Measurements from ENCODE around the gene TRPC4.
"Not testable (repeated sequence)": the region's sequence is repeated elsewhere in the genome, so short reads cannot be mapped to it uniquely, and the experiment has no call there.

The TRPC4 gene

DNA sequence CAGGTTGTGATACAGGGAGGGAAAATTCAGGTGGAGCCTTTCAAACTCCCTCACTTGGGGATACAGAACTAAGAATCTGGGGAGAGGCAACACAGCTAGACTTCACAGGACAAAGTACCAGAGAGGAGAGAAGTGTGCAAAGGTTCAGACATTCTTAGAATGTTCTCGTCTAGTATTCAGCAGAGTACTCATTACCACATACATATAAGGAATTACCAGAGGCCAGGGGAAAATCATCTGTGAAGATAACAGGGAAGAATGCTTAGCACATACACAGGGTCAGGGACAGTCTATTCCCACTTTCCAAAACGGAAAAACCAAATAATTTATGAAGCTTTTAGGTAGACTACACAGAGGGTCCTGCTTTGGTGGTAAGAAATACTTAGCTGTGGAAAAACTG lies 58.1 kb downstream of the TRPC4 start:
- DNase-seq, result no peak

DNA sequence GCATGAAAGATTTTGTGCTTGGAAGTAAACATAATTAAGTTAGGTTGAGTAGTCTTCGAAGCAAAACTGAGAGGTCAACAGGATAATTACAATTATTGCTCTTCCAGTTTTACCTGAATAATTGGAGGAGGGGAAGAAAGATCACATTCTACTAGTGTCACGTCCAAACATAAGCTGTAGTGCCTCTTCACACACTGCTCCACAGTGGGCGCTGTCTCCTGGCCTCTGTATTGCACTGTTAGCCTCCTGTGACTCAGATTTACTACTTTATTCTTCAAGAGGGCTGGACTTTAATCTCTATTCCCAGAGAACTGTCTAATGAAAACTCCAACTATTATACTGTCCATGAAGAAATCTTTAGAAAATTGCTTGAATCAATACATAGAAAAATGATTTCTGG lies 62.9 kb downstream of the TRPC4 start:
- DNase-seq, result peak; percentile 31

DNA sequence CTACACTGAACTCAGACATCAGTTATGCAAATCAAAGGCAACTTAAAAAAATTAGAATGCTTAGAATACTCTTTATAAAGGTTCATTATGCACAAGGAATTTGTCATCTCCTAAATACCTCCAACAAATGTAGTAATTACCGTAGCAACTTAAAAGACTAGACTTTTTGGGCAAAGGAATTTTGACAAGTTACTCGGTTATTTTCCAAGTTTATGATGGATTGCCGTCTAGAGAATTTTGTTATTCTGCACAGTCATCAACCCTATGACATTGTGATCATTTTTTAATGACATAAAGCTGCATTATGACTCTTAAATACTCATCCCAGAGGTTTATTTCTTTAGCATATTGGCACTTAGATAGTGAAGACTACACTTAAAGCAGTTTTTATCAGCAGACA lies 71.9 kb downstream of the TRPC4 start:
- no peak for DNase-seq

DNA sequence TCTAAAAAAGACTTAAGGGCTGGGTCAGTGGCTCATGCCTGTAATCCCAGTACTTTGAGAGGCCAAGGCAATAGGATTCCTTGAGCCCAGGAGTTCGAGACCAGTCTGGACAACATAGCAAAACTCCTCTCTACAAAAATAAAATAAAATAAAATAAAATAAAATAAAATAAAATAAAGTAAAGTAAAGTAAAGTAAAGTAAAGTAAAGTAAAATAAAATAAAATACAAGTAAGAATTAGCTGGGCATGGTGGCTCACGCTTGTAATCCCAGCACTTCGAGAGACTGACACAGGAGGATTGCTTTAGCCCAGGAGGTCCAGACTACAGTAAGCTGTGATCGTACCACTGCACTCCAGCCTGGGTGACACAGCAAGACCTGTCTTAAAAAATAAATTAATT lies 72.8 kb downstream of the TRPC4 start:
- DNase-seq, result not testable (repeated sequence)

DNA sequence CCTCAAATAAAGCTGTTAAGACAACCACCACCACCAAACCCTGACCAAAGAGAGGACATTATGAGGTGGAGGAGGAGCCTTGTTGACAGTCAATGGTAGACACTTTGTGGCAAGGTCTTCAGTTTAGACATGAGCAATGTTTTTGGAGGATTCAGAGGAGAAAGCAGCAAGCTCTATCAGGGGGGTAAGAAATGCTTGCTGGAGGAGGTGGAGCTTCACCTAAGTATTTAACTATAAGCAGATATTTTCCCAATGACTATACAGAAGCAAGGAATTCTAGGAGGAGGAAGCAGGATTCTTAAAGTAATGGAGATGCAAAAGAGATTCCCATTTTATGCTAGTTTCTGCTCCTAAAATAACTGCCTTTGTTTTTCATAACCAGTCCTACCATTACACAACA lies 74.2 kb downstream of the TRPC4 start:
- no peak for DNase-seq

DNA sequence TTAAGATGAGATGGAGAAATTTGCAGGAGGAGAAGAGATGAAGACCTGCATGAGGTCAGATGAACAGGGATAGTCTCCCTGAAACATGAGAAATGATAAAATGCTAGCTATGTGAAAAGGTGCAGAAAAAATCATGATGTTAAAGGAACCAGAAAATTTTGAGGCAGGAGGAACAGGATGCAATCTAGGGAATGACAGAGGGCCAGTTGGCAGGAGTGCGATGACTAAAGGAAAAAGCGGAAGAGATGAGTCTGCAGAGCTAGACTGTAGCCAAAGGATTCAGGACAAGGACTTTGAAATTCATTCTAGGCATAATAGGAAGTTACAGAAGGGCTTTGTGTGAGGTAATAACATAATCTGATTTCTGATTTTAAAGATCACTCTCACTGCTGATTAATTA lies 77.9 kb downstream of the TRPC4 start:
- DNase-seq, result peak; percentile 94

DNA sequence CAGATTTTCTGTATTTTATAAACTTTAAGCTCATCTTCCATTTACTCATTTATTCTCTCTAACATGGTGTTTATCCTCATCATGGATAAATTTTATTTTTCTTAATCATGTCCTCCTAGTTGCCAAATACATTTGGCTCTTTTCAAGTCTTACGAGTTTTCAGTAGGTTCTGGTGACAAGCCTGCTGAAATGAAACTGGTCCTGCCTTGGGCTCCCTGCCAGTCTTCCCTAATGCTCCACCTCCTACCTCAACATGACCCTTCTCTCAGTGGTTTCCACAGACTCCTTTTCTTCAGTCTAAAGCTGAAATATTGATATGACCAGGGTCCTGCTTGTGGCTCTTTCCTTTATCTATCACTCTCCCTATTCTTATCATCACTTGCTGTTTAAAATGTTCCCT lies 81.2 kb downstream of the TRPC4 start:
- no peak for DNase-seq

DNA sequence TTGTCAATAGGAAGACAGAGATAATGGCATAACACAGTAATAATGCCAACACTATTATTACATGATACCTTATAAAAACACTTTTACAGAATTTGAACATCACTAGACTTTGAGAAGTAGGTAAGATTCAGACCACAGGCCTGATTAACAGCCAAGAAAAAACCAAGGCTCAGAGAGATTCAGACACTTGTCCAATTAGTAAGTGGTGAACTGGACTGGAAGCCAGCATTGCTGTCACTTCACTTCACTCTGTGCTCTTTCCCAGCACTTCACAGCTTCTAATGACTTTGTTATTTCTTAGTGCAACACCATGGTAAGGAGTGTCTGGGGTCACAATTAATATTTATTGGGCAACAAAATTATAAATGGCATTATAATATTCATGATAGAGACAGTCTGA lies 91.9 kb downstream of the TRPC4 start:
- DNase-seq, result no peak

DNA sequence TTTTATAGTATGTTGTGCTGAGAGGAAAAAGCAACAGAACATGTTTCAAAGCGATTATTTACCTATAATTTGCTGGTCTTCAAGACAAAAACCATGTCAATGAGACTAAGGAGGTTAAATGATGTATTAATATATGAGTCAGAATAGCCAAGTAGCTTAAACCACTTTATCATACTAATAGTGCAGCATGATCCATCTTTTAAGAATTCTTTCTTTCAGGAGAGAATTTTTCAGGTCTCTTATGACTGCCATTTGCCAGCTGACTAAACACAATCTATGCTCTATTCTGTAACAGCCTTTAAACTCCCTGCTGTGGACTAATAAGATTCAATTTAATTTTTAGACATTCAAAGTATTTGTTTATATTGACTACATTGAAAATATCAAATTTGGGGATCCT lies 93.7 kb downstream of the TRPC4 start:
- DNase-seq, result no peak

DNA sequence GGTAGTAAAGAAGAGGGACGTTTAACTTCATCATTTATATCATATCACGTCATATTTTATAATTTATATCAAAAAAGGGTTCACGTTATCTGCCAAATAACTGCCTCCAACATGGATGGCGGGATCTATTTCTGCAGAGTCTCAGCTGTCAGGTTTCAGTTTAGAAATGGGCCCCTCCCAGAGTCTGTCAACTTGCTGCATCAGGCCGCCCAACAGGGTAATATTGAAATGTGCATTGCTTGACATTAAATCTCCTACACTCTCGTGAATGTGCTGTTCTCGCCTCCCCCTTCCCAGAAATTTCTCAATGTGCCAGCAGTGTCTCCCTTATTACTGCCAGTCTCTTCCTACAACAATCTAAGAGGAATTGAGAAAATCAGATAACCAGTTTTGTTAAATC lies 96.9 kb downstream of the TRPC4 start:
- DNase-seq, result no peak

DNA sequence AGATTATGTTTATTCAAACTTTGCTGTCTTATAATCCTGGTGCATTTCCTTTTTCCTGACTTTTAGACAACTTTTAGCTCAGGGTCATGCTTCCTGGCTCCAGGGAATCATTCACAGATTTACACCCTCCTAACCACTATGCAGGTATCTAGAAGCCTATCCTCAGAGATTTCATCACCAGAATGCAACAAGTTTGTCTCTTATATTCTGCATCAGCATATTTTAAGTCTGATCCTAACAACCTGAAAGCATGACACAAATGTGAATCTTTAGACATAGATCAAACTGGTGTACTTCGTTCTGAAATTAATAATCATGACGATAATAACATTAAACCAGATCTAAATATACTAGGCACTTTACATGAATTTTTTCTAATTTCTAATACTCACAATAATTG lies 100.0 kb downstream of the TRPC4 start:
- DNase-seq, result no peak

DNA sequence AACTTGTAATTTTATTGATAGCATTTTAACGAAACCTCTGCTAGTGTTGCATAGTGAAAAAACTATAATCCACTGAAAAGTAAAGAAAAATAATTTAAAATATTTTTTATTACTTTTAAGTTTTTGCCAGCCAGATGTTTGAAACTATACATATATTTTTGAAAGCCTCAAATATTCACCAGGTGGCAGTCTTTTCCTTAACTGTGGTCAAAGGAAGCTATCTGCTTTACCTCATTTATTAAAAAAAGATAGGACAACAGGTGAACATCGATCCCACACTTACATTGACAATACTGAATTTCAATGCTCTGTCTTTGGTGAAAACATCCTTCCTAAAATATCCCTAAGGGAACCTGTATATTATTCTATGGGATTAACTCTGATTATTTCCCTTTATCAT lies 100.5 kb downstream of the TRPC4 start:
- DNase-seq, result no peak

DNA sequence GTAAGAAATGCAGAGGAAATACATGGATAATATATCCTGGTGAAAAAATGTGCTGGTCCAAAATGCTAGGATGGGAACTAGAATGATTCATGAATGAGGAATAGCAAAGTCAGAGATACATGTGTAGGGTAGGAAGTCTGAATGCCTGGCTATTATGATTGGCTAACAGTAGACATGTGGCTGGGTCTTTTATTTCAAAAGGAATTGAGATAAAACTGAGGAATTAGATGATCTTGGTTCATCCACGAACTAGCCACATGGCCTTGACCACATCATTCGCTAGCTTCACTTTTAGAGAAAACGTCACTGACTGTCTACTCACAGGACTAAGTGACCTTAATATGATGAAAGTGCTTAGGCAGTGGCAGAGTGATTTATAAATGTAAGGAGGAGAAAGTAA lies 103.1 kb downstream of the TRPC4 start:
- DNase-seq, result no peak

DNA sequence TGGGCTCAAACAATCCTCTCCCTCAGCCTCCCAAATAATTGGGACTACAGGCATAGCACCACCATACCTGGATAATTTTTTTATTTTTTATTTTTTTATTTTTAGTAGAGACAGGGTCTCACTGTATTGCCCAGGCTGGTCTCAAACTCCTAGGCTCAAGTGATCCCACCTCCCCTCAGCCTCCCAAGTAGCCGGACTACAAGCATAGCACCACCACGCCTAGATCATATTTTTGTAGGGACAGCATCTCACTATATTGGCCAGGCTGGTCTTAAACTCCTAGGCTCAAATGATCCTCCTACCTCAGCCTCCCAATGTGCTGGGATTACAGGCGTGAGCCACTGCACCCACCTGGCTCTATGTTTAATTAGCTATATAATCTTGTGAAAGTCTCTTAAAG lies 114.2 kb downstream of the TRPC4 start:
- DNase-seq, result peak; percentile 33

DNA sequence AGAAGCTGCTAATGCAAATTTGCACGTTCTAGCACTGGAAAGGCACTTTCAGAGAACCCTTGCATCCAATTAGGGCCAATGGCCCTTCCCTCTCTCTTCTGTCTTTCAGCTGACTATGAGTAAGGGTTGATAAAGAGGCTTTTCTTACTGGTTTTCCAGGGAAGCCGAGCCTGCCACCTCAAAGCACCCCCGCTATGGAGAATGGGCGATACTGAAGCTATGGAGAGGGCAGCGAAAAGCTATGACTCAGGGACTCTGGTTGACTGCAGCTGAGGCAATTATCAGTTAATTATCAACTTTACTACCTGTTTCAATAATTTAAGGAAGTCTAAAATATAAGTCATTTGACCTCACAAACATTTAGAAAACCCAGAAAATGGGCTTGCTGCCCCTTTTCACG lies 115.8 kb downstream of the TRPC4 start:
- no peak for DNase-seq

DNA sequence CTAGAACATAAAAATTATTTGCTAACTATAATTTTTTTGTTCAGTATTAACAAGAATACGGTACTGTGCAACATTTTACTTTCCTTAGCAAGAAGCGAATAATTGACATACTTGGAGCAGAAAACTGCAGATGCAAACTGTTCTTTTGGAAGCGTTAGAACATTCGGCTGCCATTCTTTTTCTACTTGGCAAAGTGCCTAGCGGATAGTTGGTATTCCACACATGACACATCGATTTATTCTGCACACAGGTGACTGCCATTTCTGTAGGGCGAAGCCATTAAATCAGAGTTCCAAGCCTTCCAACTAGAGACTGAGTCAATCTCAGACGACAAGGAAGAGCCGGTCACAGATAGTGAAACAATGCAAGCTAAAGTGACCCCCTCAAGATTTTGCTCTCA lies 117.4 kb downstream of the TRPC4 start:
- no peak for DNase-seq

DNA sequence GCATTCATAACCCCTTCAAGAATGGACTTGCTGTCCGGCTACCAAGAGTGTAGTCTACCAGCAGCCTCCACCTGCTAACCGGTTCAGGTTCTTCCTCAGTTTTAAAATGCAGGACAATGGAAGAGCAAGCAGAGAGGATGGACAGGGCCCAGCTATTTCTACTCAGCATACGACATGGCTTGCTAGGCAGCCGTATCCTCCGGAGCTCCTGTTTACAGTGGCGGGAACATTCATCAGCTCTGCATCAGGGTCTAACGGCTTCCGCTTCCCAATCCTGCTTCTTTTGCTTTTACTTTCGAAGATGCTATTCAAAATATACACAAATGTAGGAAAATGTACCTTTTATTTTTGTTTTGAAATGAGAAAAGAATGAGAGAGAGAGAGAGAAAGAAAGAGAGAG lies 118.5 kb downstream of the TRPC4 start:
- no peak for DNase-seq

DNA sequence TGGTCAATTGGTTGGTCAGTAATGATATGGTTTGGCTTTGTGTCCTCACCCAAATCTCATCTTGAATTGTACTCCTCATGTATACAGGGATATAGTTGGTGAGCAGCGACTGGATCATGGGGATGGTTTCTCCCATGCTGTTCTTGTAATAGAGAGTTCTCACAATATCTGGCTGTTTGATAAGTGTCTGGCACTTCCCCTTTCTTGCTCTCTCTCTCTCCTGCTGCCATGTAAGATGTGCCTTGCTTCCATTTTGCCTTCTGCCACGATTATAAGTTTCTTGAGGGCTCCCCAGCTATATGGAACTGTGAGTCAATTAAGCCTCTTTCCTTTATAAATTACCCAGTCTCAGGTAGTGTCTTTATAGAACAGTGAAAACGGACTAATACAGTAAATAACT lies 120.7 kb downstream of the TRPC4 start:
- no peak for DNase-seq

DNA sequence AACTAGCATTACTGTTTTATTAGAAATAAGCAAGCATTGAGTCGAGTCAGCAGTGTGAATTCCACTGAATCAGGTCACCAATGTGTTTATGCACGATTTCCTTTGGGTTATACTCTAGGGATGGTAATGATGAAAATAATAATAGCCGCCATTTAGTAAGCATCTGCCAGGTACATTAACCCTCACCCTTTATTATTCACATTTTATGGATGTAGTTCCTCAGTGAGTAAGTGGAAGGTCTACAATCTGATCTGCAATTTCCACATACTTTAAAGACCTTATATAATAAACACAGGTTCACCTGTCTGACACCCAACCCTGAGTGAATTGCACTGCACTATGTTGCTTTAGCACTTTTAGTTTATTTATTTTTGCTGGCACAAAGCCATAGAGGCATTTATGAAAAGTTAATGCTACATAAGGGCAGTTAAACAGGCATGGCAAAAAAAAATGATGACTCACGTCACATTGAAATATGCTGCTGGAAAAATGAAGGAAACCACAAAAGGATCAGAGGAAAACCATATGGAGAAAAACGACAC lies 122.4 kb downstream of the TRPC4 start:
- no peak for DNase-seq

DNA sequence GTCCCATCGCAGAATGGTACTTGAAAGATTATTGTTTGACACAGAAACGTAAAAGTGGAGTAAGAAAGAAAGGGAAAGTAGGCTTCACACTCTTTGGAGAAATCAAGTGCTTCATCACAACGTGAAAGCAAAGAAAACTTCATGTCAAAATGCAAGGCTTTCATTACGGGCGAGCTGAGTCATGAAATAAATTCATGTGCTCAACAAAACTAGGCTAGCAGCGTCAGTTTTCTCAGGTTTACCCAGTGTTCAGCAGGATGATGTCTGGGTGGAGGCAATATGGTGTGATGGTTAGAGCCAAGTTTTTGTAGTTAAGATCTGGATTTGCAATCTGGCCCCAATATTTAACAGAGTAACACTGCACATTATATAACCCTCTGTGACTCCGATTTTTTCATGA lies 128.0 kb downstream of the TRPC4 start:
- DNase-seq, result no peak

DNA sequence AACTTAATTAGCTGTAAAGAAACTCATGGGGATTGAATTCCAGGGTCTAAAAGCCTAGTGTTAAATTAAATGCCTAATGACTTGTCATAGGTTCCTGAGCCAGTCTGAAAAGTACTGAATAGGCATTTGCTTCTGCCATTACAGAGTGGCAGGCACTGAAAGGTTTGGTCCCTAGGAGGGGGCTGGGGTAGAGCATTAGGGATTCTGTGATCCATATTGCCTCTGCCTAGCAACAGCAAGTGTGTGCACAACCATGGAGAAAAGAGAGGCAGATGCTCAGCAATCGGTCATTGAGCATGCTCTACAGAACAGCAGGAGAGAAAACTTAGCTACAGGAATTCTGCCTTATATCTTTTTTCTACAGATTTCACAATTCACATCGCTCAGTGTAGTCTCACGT lies 133.5 kb downstream of the TRPC4 start:
- DNase-seq, result peak; percentile 67

DNA sequence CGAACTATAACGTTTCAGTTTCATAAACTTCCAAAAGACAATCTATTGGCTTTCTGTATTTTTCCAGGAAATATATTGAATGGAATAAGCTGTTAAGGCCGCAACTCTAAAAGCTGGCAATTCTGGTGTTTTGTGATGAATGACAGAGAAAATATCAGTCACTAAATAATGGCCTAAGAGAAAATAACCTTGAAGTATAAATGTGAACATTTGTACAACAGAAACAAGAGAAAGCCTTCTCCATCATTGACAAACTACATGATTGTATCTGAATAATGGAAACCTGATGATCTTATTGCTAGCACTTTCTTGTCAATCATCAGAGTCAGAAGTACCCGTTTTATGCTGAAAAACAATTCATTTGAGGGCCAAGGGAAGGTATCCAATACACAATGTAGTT lies 134.3 kb downstream of the TRPC4 start:
- no peak for DNase-seq

DNA sequence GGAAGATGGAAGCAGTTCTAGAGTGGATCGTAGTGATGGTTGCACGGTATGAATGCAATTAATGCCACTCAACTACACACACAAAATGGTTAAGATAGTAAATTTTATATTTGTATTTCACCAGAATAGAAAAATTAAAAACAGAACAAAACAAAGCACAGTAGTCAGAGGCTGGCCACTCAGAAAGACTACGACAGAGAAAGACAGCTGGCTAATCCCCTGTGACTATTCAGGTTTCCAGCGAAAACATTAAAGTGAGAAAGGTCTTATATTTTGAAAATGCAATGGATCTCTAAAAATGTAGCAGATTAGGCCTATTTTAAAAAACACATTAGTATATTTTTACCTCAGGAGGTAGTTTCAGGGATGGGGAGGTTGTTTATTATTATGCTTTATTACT lies 139.7 kb downstream of the TRPC4 start:
- no peak for DNase-seq

DNA sequence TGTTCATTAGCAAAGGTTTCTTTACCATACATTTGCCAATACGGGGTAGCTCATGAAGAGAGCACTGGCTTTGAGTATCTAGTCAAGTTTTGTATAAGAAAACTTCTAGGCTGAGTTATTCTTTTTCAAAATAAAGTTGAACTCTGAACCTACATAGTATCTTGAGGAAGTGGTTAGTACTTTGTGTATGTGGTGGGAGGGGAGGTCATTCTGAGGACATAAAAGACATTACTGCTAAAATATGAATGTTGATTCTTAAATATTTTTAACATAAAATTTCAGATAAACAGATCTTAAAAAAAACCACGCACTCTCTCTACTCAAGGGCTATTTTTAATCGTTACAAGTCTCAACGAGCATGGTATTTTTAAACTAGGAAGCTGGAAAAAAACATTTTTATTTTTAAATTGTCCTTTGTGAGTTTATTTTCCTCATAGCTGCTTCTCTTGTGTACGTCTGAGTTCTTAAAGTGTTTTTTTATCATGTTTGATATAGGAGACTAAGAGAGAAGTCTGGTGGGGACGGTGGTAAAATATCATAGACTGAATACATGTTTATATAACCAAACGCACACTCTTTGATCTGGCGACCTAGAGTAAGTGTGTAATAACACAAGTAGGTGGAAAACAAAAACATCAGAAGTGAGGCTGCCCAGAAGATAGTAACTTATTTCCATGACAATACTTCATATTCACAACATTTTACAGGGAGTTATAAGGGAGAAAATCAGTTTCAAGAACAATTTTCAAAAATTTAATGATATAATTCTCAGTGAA lies 153.0 kb downstream of the TRPC4 start:
- no peak for DNase-seq

DNA sequence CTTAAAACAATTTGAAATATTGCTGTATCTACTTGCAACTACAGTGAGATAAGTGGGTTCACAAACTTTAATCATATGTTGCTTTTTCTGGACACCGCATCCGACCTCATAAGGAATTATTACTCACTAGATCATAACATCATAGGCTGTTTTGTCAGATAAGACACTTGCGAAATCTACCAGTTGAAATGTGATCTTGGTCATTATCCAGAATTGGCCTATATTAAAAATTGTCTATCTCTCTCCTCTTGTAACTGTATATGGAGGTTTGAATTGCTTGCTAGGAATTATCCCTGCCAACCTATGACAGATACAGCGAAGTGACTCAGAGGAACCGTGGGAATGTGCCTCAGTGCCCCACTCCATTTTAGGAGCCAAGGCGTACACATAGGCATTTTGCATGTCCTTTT lies 154.0 kb downstream of the TRPC4 start:
- DNase-seq, result no peak
